ENCODE measurements around the gene SPATA20. TPM values are rescaled to one million over a fixed set of nuclear protein-coding genes. Genes with fewer than 3 reads are reported as not detected.

Gene SPATA20
- total RNA-seq, 1 donor from 2014 or later: 463 TPM

DNA sequence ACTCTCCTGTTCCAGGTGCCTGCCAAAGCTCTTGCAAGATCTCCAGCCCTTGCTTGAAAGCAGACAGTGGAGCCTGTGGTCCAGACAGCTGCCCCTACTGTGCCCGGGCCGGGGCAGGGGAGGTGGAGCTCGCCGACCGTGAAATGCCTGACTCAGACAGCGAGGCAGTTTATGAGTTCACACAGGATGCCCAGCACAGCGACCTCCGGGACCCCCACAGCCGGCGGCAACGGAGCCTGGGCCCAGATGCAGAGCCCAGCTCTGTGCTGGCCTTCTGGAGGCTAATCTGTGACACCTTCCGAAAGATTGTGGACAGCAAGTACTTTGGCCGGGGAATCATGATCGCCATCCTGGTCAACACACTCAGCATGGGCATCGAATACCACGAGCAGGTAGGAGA is 31.2 kb downstream of the SPATA20 start:
- H3K4me3 ChIP-seq: no peak overlapping the region
- intact Hi-C loops (cut with DNase I): no loop called here
- H3K27me3 ChIP-seq: peaks cover 4% of the 10 kb centered on the region
- no peaks in the 10 kb centered on the region for H3K9me3 ChIP-seq
- no peaks in the 10 kb centered on the region for H3K36me3 ChIP-seq
- no peaks in the 10 kb centered on the region for H3K4me1 ChIP-seq
- no peak overlapping the region for H3K27ac ChIP-seq
- TF ChIP-seq, protein P1, sequence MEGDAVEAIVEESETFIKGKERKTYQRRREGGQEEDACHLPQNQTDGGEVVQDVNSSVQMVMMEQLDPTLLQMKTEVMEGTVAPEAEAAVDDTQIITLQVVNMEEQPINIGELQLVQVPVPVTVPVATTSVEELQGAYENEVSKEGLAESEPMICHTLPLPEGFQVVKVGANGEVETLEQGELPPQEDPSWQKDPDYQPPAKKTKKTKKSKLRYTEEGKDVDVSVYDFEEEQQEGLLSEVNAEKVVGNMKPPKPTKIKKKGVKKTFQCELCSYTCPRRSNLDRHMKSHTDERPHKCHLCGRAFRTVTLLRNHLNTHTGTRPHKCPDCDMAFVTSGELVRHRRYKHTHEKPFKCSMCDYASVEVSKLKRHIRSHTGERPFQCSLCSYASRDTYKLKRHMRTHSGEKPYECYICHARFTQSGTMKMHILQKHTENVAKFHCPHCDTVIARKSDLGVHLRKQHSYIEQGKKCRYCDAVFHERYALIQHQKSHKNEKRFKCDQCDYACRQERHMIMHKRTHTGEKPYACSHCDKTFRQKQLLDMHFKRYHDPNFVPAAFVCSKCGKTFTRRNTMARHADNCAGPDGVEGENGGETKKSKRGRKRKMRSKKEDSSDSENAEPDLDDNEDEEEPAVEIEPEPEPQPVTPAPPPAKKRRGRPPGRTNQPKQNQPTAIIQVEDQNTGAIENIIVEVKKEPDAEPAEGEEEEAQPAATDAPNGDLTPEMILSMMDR (IDR thresholded peaks at IDR 0.05): no peak
- DNase-seq (ENCODE audit: low spot score in 2 of 2): no peak

DNA sequence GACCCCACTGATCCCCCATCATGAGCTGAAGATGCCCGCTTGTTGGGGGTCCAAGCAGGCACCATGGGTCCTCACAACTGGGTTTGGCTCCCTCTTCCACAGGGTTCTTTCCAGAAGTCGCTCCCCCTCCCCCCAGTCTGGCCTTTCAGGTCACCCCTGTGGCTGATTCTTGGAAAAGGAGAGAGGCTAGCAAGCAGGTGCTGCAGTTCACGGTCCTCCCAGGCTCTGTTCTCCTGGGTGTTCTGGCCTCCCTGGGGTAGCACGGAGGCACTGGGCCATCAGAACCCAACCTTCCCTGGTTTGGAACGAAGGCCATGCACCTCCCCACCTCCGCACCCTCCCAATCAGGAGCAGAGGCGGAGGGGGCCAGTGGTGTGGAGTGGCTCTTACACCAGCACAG is 32.4 kb downstream of the SPATA20 start:
- DNase-seq (ENCODE audit: low spot score in 2 of 2): no peak
- no peaks in the 10 kb centered on the region for H3K9me3 ChIP-seq
- no peak overlapping the region for H3K4me3 ChIP-seq
- no peaks in the 10 kb centered on the region for H3K36me3 ChIP-seq
- H3K27ac ChIP-seq: no peak overlapping the region
- intact Hi-C loops (cut with DNase I): no loop called here
- H3K27me3 ChIP-seq: peaks cover 4% of the 10 kb centered on the region
- no peaks in the 10 kb centered on the region for H3K4me1 ChIP-seq
- TF ChIP-seq, protein P1 (IDR thresholded peaks at IDR 0.05): no peak

DNA sequence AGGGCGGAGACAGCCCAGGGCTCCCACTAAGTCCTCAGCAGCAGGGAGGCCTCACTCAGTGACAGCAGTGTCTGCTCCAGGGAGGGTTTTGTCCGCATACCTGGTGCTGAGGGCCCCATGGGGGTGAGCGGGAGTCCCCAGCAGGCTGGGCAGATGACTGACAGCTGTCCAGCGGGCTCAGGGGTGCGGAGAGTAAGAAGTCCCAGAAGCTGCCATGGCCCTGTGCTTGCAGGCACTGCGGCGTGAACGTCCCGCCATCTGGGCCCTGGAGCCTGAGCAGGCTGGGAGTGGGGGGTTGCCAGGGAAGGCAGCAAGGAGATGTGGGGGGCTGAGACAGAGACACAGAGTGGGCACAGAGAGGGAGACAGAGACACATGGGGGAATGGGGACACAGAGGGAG is 33.7 kb downstream of the SPATA20 start:
- intact Hi-C loops (cut with DNase I): no loop called here
- H3K9me3 ChIP-seq: no peaks in the 10 kb centered on the region
- H3K27ac ChIP-seq: no peak overlapping the region
- no peak overlapping the region for H3K4me3 ChIP-seq
- no peaks in the 10 kb centered on the region for H3K36me3 ChIP-seq
- DNase-seq (ENCODE audit: low spot score in 2 of 2): no peak
- TF ChIP-seq, protein P1 (IDR thresholded peaks at IDR 0.05): no peak
- H3K4me1 ChIP-seq: no peaks in the 10 kb centered on the region
- H3K27me3 ChIP-seq: peaks cover 4% of the 10 kb centered on the region

DNA sequence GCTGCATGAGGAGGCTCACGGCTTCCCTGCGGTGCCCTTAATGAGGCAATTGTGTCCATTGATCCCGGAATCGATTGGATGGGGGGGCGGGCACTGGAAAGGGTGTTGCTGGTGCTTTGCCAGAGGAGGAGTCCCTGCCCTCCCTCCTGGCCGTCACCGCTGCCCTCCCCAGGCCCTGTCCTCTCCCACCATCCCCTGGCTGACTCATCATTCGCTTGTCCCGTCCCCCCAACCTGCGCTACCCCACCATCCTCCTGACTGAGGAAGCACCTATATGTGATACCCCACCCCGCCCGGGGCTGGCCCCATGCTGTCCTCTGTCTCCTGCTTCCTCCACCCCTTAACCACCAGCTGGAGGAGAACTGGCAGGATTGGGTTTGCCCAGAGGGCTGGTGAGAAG is 34.3 kb downstream of the SPATA20 start:
- peaks cover 4% of the 10 kb centered on the region for H3K27me3 ChIP-seq
- H3K36me3 ChIP-seq: no peaks in the 10 kb centered on the region
- no peak for DNase-seq (ENCODE audit: low spot score in 2 of 2)
- H3K27ac ChIP-seq: no peak overlapping the region
- intact Hi-C loops (cut with DNase I): no loop called here
- no peaks in the 10 kb centered on the region for H3K9me3 ChIP-seq
- no peak overlapping the region for H3K4me3 ChIP-seq
- H3K4me1 ChIP-seq: no peaks in the 10 kb centered on the region
- TF ChIP-seq, protein P1 (IDR thresholded peaks at IDR 0.05): no peak

DNA sequence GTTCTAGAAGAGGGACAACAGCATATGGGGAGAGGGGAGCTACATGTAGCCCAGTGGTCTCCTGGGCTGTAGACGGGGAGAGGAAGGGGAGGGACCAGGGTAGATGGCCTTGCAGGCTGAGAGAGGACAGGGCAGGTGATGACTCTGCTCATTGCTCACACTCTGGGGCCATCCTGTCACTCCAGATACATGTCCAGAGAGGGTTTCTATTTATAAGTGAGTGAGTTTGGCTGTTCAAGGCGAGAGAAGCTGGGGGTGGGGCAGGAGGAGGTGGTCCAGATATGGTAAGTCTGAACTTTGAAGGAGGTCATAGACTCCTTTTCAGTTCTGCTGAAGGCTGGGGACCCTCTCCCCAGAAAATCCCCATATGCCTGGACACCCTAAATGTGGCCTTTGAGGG is 35.8 kb downstream of the SPATA20 start:
- no peak overlapping the region for H3K4me3 ChIP-seq
- DNase-seq (ENCODE audit: low spot score in 2 of 2): no peak
- no peaks in the 10 kb centered on the region for H3K9me3 ChIP-seq
- no peaks in the 10 kb centered on the region for H3K4me1 ChIP-seq
- no peak overlapping the region for H3K27ac ChIP-seq
- TF ChIP-seq, protein P1 (IDR thresholded peaks at IDR 0.05): no peak
- H3K27me3 ChIP-seq: peaks cover 4% of the 10 kb centered on the region
- intact Hi-C loops (cut with DNase I): no loop called here
- no peaks in the 10 kb centered on the region for H3K36me3 ChIP-seq

DNA sequence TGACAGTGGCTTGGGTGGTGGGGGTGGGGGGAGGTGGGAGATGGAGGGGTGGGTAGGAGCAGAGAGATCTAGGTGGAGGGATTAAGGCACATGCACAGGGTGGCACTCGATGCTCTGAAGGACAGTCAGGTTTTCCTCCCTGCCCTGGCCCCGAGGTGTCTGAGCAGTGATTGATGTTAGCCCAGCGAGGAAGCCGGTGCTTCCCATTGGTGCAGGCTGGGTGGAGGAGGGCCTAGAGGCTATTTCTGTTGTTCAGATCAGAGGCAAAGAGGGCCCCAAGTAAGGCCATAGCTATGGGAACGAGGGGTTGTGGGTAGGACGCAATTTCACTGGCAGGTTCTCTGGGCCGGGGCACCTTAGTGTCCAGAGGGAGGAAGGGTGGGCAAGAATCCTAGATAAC is 36.7 kb downstream of the SPATA20 start:
- Histone ChIP-seq H3K27ac (no peak overlapping the region), H3K27me3 (peaks cover 4% of the 10 kb centered on the region), H3K36me3 (no peaks in the 10 kb centered on the region), H3K9me3 (no peaks in the 10 kb centered on the region), H3K4me1 (peaks cover 0 to 1% of the 10 kb centered on the region in 2 donors), H3K4me3 (no peak overlapping the region)
- DNase-seq (ENCODE audit: low spot score in 2 of 2): no peak
- intact Hi-C loops (cut with DNase I): no loop called here
- TF ChIP-seq, protein P1 (IDR thresholded peaks at IDR 0.05): no peak
